Activated CD8-positive, alpha-beta T cell treated with anti-CD3 and anti-CD28 coated beads for 36 hours (primary cell): ENCODE data around the gene B3GAT1. TPM values are rescaled to one million over a fixed set of nuclear protein-coding genes. Genes with fewer than 3 reads are reported as not detected.

ENCODE experiments used
- ATAC-seq: fragments of 200-7000 bp; cut with Tn5 transposase; one replicate; pipeline ENCODE4 v1.10.0; 2021; ENCODE audit warnings: mild to moderate bottlenecking, moderate library complexity
- CTCF ChIA-PET: fragments of 350-600 bp; sonication (Branson Sonifier 250); formaldehyde crosslinking; loops from one replicate; lab custom pipeline; 2021; ENCODE audit warnings: antibody characterized with exemption; lab: Charles Lee
- POLR2A ChIA-PET: fragments of 350-600 bp; sonication (Branson Sonifier 250); formaldehyde crosslinking; loops from one replicate; lab custom pipeline; 2021; ENCODE audit warnings: antibody characterized with exemption; lab: Charles Lee
- DNase-seq: peaks from one replicate; pipeline ENCODE4 v3.0.0-alpha.2; 2020
- H3K27ac Mint-ChIP-seq: one replicate; pipeline ENCODE4 v1.8.0; 2021; ENCODE audit warnings: mild to moderate bottlenecking, mixed read lengths
- H3K27me3 Mint-ChIP-seq: one replicate; pipeline ENCODE4 v1.8.0; 2021; ENCODE audit warnings: mixed read lengths
- H3K36me3 Mint-ChIP-seq: one replicate; pipeline ENCODE4 v1.8.0; 2021; ENCODE audit warnings: low read depth, mixed read lengths
- H3K4me1 Mint-ChIP-seq: one replicate; pipeline ENCODE4 v1.8.0; 2021; ENCODE audit warnings: low read depth, mixed read lengths
- H3K4me3 Mint-ChIP-seq: one replicate; pipeline ENCODE4 v1.8.0; 2021; ENCODE audit warnings: mild to moderate bottlenecking, moderate library complexity, mixed read lengths
- H3K9me3 Mint-ChIP-seq: one replicate; pipeline ENCODE4 v1.8.0; 2021; ENCODE audit warnings: mixed read lengths
- intact Hi-C: fragments of 100-400 bp; cut with micrococcal nuclease; formaldehyde crosslinking; loops from one replicate; pipeline ENCODE4 v1.10.0; 2022
- total RNA-seq, 2 experiments: library from RNA; stranded (reverse); gene quantifications; one replicate each; pipeline ENCODE4 v1.2.3, GENCODE V29; 2021
- TF ChIP-seq, protein P1 (sequence below): fragments of 200-600 bp; IDR thresholded peaks from one replicate; pipeline ENCODE4 v1.8.0; 2022; ENCODE audit warnings: antibody characterized with exemption, mild to moderate bottlenecking

Gene B3GAT1
- total RNA-seq, 2 experiments from 2014 or later: 0.07 TPM; not detected in 1

DNA sequence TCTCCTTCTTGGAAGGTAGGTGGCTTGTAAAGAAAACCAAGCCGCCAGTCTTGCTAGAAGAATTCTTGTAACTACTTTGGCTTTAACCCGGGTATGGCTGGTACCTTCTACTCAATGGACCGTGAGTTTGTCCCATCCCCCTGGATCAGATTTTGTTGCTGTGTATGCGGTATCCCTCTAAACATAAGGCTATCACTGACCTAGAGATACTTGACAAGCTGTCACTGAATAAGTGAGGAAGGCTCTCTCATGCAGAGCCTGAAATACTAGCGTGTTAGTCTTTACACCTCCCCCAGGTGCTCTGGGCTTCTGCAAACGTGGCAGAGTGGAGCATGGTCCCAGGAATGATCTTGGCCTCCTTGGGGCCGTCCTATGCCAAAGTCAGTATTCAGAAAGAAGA is 45.8 kb downstream of the B3GAT1 start:
- H3K9me3 Mint-ChIP-seq: no peaks in the 10 kb centered on the region
- no peak for DNase-seq
- ChIA-PET POLR2A (no interaction called here), CTCF (no interaction called here)
- H3K36me3 Mint-ChIP-seq: no peaks in the 10 kb centered on the region
- intact Hi-C loops: no loop called here
- no peak for ATAC-seq
- TF ChIP-seq, protein P1, sequence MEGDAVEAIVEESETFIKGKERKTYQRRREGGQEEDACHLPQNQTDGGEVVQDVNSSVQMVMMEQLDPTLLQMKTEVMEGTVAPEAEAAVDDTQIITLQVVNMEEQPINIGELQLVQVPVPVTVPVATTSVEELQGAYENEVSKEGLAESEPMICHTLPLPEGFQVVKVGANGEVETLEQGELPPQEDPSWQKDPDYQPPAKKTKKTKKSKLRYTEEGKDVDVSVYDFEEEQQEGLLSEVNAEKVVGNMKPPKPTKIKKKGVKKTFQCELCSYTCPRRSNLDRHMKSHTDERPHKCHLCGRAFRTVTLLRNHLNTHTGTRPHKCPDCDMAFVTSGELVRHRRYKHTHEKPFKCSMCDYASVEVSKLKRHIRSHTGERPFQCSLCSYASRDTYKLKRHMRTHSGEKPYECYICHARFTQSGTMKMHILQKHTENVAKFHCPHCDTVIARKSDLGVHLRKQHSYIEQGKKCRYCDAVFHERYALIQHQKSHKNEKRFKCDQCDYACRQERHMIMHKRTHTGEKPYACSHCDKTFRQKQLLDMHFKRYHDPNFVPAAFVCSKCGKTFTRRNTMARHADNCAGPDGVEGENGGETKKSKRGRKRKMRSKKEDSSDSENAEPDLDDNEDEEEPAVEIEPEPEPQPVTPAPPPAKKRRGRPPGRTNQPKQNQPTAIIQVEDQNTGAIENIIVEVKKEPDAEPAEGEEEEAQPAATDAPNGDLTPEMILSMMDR: no peak
- peaks cover 2% of the 10 kb centered on the region for H3K27me3 Mint-ChIP-seq
- H3K27ac Mint-ChIP-seq: no peak overlapping the region
- H3K4me1 Mint-ChIP-seq: peaks cover under 1% of the 10 kb centered on the region
- no peak overlapping the region for H3K4me3 Mint-ChIP-seq

DNA sequence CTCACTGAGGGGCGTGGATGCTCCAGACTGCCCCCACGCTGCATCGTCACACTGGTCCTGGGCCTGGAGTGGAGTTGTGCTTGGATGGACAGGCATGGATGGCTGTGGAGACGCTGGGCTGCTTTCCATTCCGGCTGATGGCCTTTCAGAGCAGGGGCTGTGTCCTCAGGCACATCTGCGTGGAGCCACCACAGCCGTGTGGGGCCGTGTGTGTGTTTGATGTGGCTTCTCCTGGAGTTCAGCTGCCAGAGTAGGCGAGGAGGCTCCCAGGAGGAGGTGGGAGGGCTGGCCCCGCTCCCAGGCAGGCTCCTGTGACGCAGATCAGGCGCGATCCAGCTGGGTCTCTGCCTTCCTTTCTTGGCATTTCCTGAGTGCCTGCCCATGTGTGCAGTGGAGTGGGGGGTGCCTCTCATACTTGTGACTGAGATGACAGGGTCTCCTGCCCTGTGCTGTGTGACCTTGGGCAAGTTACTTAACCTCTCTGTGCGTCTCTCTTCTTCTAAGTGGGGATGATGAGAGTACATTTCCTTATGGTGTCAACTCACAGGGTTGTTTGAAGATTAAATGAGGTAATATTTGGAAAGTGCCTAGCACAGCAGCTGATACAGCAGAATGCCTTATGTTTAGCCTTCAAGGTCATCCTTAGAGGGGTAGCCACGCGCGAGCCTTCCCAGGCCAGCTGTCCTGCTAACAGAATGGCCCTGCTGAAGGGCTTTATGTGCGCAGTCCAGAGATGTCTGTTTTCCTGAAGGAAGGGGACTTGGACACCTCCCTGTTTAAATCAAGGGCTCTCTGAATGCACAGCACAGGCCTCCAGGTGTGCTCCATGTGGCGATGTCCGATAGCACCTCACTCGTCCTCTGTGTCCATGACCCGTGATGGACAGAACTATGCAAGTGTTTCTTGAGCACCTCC is 46.8 kb downstream of the B3GAT1 start:
- H3K9me3 Mint-ChIP-seq: no peaks in the 10 kb centered on the region
- TF ChIP-seq, protein P1: no peak
- H3K27me3 Mint-ChIP-seq: peaks cover 2% of the 10 kb centered on the region
- DNase-seq (no peak), ATAC-seq (no peak)
- H3K4me3 Mint-ChIP-seq: no peak overlapping the region
- ChIA-PET CTCF (no interaction called here), POLR2A (no interaction called here)
- H3K36me3 Mint-ChIP-seq: no peaks in the 10 kb centered on the region
- H3K4me1 Mint-ChIP-seq: peaks cover 4% of the 10 kb centered on the region
- intact Hi-C loops: no loop called here
- H3K27ac Mint-ChIP-seq: no peak overlapping the region

DNA sequence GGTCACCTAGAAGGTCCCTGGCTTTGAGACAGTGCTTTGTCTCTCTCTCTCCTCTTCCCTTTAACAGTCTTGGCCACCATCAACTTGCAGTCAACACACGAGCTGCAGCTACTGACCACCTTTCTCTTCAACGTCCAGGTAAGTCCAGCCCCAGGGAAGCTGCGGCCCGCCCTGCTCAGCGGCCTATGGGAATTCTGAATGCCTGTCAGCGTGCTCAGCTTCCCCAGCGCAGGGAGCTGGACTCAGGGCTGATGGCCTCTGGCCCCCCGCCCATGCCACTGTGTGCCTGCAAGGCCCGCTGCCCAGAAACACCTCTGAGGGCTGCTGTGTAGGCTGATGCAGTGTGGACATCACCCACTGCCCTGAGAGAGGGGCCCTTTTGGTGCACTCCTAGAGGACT is 47.8 kb downstream of the B3GAT1 start:
- intact Hi-C loops: no loop called here
- H3K36me3 Mint-ChIP-seq: peaks cover 2% of the 10 kb centered on the region
- no peak overlapping the region for H3K27ac Mint-ChIP-seq
- H3K27me3 Mint-ChIP-seq: peaks cover 8% of the 10 kb centered on the region
- peaks cover 8% of the 10 kb centered on the region for H3K4me1 Mint-ChIP-seq
- no peak overlapping the region for H3K4me3 Mint-ChIP-seq
- ChIA-PET POLR2A (no interaction called here), CTCF (no interaction called here)
- ATAC-seq (no peak), DNase-seq (no peak)
- H3K9me3 Mint-ChIP-seq: no peaks in the 10 kb centered on the region
- TF ChIP-seq, protein P1: no peak

DNA sequence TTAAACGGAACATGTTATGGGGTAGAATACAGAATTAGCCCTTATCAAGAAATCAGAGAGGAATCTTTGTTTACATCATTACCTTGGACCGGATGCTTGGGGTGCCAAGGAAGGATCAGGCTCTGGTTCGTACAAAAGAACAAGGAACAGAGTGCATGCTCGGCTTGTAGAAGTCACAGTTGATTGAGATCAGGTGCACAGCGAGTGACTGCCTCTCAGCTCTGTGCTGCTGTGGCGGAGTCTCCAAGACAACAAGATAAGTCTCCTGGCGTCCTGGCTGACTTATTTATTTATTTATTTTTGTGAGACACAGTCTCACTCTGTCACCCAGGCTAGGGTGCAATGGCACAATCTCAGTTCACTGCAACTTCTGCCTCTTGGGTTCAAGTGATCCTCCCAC is 48.5 kb downstream of the B3GAT1 start:
- ATAC-seq: no peak
- Mint-ChIP-seq H3K9me3 (no peaks in the 10 kb centered on the region), H3K4me1 (peaks cover 8% of the 10 kb centered on the region), H3K27me3 (peaks cover 8% of the 10 kb centered on the region), H3K4me3 (no peak overlapping the region), H3K36me3 (peaks cover 2% of the 10 kb centered on the region), H3K27ac (no peak overlapping the region)
- ChIA-PET POLR2A (no interaction called here), CTCF (no interaction called here)
- TF ChIP-seq, protein P1: no peak
- no peak for DNase-seq
- intact Hi-C loops: no loop called here

DNA sequence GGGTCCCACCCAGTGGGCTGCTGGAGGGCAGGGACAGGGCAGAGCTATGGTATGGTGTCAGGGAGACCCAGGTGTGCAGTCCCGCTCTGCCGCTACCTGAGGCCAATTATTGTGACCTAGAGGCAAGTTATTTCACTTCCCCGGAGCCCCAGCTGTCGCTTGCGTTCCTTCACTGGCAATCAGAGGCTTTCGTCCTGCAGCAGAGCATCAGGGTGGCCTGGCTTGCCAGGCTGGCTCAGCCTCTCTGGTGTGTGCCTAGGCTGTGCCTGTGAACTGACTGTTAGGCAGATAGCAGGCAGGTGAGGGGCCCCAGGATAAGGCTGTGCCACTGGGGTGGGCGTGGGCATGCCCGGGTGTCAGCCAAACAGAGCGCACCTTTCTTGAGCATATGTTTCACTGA is 48.9 kb downstream of the B3GAT1 start:
- no peak overlapping the region for H3K4me3 Mint-ChIP-seq
- POLR2A ChIA-PET: no interaction called here
- intact Hi-C loops: no loop called here
- CTCF ChIA-PET: no interaction called here
- TF ChIP-seq, protein P1: no peak
- DNase-seq: no peak
- H3K36me3 Mint-ChIP-seq: peaks cover 2% of the 10 kb centered on the region
- H3K4me1 Mint-ChIP-seq: peaks cover 8% of the 10 kb centered on the region
- no peaks in the 10 kb centered on the region for H3K9me3 Mint-ChIP-seq
- no peak overlapping the region for H3K27ac Mint-ChIP-seq
- no peak for ATAC-seq
- H3K27me3 Mint-ChIP-seq: peaks cover 8% of the 10 kb centered on the region
